Measurements from ENCODE around the gene HSD17B8. TPM values are rescaled to one million over a fixed set of nuclear protein-coding genes. Genes with fewer than 3 reads are reported as not detected.

Gene HSD17B8
- total RNA-seq, 1 experiment from 2014 or later = 79.7 TPM

GRCh38 chr6:33170176-33171015 is 34.1 kb upstream of the HSD17B8 start:
- in situ Hi-C loops (cut with HindIII; ENCODE audit: low pct_unique_long_range_greater_than_20kb, low sequenced_read_pairs) = no loop called here
- DNase-seq (ENCODE audit: low read depth) = no peak

GRCh38 chr6:33171016-33171879 is 33.2 kb upstream of the HSD17B8 start:
- in situ Hi-C loops (cut with HindIII; ENCODE audit: low pct_unique_long_range_greater_than_20kb, low sequenced_read_pairs) = no loop called here
- DNase-seq (ENCODE audit: low read depth) = no peak

DNA sequence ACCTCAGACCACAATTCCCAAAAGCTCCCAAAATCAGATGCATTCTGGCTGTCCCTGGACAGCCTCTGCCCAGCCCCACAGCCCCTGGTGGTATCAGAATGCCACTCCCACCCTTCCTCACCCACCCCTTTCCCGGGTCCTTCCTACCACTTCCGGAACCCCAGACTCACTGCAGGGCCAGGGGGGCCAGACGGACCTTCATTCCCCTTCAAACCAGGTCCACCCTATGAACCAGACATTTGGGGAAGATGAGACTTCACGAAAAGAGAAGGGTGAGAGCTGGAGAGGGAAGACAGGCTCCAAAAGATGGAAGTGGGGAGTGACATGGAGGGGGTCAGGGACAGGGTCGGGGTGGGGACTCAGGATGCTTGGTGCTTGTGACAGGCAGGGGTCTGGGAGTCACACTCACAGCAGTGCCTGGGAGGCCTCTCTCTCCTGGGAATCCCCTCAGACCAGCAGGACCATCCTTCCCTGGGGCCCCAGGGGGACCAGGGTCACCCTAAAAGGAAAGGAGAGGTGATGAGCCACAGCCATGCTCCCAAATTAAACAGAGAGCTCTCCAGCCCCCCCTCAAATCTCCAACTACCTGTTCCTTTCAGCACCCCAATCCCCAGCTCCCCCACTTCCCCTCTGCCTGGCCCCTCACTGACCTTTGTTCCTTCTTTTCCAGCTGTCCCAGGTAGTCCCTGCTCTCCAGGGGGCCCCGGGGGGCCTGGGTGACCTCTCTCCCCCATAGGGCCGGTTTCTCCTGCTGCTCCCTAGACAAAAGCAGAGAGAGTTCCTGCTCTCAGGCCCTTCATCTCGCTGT is 32.4 kb upstream of the HSD17B8 start:
- in situ Hi-C loops (cut with HindIII; ENCODE audit: low pct_unique_long_range_greater_than_20kb, low sequenced_read_pairs) = no loop called here
- DNase-seq (ENCODE audit: low read depth) = no peak

DNA sequence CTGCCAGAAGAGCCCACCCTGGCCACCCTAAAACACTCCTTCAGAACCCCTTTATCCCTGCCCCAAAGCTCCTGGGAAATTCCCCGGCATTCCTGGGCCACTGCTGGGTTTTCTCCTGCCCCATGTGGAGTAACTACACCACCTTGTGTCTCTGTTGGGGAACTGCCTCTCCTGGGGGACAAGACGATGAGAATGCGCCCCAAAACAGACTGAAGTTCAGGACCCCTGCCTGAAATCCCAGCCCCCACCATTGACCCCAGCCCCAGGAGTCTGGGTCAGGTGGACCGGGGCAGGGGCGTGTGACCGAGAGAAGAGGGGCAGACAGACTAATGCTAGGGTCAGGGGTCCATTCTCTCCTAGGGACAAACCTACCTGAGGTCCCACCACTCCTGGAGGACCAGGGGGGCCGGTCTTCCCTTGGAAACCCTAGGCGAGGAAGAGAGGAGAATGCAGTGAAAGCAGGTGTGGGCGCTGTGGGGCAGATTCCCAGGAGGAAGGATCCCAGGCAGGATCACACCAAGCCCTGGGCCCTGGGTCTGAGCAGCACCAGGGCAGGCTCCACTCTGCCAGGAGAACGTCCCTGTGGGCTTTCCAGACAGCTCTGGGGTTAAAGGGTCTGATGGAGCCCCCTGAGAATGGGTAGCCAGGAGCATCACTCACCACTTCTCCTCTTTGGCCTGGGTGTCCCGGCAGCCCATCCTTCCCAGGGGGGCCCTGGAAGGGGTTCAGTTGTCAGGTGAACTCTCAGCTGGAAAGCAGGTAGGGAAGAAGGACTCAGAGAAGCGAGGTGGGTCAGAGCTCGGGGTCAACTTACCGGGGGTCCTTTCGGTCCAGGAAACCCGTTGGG is 31.5 kb upstream of the HSD17B8 start:
- in situ Hi-C loops (cut with HindIII; ENCODE audit: low pct_unique_long_range_greater_than_20kb, low sequenced_read_pairs) = no loop called here
- DNase-seq (ENCODE audit: low read depth) = no peak

DNA sequence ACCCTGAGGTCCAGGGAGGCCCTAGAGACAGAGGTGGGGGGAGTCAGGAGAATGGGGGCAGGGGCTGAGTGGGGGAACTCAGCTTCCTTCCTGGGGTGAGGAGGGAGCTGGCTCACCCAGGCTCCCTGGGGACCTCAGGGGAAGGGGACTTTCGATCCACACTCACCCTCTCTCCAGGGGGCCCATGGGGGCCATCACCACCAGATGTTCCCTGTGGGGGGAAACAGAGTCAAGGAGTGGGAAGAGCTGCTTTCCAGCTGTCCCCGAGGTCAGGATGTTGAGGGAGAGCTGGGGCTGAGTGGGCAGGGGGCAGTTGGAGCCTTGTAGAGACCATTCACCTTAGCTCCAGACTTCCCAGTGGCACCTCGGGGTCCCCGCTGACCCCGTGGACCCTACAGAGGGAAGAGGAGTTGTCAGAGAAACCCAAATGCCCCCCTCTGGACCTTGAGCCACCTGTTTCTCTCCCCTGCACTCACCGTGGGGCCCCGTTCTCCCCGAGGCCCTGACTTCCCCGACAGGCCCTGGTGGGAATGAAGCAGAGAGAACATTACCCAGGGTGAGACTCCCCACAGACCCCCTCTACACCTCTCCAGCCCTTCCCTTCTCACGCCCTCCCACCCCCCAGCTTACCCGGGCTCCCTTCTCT is 30.8 kb upstream of the HSD17B8 start:
- in situ Hi-C loops (cut with HindIII; ENCODE audit: low pct_unique_long_range_greater_than_20kb, low sequenced_read_pairs) = no loop called here
- DNase-seq (ENCODE audit: low read depth) = no peak

DNA sequence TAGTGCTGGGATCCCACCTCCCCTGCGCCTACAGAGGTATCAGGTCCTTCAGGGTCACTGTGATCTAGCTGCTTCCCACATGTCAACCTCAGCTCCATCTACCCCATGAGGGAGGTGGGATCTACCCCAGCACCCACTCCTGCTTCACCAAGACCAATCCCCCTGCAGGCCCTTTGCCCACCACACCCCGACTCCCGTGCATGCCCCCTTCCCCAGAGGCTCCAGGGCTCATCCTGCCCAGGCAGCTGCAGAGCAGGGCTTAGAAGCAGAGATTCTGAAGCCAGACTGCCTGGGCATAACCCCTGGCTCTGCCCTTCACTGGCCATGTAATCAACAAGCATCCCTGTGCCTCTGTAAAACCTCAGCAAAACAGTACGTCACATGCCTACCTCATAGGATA is 29.7 kb upstream of the HSD17B8 start:
- in situ Hi-C loops (cut with HindIII; ENCODE audit: low pct_unique_long_range_greater_than_20kb, low sequenced_read_pairs) = no loop called here
- DNase-seq (ENCODE audit: low read depth) = no peak

GRCh38 chr6:33175436-33176069 is 28.9 kb upstream of the HSD17B8 start:
- in situ Hi-C loops (cut with HindIII; ENCODE audit: low pct_unique_long_range_greater_than_20kb, low sequenced_read_pairs) = no loop called here
- DNase-seq (ENCODE audit: low read depth) = no peak

DNA sequence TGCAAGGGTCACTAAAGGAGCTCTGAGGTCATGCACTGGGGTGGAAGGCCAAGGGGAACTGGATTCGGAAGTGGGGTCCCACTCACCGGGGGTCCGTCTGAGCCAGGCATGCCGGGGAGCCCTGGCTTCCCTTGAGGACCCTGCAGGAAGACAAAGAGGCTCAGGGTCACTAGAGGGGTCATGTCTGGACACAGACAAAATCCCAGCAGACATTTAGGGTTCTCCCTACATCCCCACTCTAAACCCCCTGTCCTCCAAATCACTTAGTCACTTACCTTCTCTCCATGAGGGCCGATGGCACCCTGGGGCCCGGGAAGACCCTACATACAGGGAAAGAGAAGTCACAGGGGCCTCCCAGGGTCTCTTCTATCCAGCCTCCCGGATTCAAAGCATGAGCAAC is 27.5 kb upstream of the HSD17B8 start:
- in situ Hi-C loops (cut with HindIII; ENCODE audit: low pct_unique_long_range_greater_than_20kb, low sequenced_read_pairs) = no loop called here
- DNase-seq (ENCODE audit: low read depth) = no peak

DNA sequence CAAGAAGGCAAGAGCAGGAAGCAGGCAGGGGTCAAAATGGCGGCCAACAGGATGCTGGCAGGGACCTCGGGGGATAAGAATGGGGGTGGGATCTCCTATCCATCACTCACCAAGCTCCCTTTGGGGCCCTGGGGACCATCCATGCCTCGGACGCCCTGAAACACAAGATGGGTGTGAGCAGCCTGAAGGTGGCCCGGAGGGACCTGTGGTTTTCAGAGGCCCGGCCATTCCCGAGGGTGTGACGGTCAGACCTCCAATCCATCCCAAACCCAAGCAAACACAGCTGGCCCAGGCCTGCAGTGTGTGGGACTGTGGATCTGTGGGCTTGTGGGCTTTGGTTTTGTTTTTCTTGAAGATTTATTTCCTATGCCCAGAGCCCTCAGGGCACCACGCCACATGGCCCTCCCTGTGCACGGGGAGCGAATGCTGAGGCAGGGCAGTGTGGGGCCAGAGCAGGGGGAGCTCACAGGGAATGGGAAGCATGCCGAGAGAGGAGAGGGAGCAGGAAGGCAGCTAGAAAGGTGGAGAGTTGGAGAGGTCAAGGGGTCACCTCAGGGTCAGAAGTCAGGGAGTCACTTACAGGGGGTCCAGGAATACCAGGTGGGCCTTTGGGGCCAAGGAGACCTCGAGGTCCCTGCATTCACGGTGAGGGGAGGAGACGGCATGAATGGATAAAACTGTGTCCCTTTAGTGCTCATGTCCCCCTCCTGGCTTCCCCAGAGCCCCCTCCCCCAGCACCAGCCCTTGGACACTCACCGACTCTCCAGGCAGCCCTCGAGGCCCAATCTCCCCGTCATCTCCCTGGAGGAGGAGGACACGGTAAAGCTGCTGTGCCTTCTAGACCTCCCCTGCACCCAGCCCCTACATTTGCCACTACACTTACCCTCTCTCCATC is 26.7 kb upstream of the HSD17B8 start:
- in situ Hi-C loops (cut with HindIII; ENCODE audit: low pct_unique_long_range_greater_than_20kb, low sequenced_read_pairs) = no loop called here
- DNase-seq (ENCODE audit: low read depth) = no peak

DNA sequence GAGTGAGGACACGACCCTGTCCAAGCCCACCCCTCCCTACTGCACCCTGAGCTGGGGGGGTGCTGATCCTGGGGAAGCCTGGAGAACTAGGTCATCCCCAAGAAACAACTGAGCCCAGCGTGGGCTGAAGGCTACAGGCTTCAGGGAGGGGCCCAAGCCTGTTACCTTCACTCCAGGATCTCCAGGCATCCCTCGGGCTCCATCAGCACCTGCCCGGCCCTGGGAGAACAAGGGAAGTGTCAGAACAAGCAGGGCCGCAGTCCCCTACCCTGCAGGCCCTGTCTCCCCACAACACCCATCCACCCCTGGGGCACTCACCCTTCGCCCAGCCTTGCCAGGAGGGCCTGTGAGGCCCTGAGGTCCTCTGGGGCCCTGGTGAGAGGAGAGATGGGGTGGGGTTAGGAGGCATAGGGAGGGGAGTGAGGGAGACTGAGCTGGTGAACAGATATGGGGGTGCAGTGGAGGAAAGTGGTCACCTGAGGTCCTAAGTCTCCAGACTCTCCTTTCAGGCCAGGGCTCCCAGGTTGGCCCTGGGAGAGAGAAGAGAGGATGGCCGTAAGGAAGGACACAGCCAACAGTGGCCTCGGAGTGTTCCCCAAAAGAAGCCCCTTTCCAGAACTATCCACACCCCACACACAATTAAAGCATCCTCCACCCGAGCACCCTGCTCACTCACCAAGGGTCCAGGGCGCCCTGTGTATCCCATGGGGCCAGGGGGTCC is 25.5 kb upstream of the HSD17B8 start:
- DNase-seq (ENCODE audit: low read depth) = no peak
- in situ Hi-C loops (cut with HindIII; ENCODE audit: low pct_unique_long_range_greater_than_20kb, low sequenced_read_pairs) = no loop called here

- no peak for DNase-seq (ENCODE audit: low read depth)
- in situ Hi-C loops (cut with HindIII; ENCODE audit: low pct_unique_long_range_greater_than_20kb, low sequenced_read_pairs) = no loop called here
Observed at GRCh38 chr6:33181141-33181540, 23.3 kb upstream of the HSD17B8 start.

GRCh38 chr6:33183071-33183683 is 21.3 kb upstream of the HSD17B8 start:
- in situ Hi-C loops (cut with HindIII; ENCODE audit: low pct_unique_long_range_greater_than_20kb, low sequenced_read_pairs) = no loop called here

DNA sequence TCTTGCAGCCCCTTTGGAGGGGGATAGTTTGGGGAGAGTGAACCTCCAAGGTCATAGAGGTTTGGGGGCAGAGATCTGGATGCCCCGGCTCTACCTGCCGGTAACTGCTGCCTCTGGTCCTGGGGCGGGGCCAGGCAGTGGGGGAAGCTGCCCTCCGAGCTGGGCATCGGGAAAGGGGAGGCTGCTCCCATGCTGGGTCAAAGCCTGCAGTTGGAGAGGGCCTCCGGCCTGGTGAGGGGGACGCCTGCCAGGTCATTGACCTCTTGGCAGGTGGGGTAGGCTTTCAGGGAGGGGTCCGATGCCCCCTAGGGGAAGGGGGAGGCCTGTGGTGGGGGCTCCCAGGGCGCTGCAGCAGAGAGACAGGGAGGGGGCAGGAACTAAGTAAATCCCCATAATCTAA is 19.3 kb upstream of the HSD17B8 start:
- in situ Hi-C loops (cut with HindIII; ENCODE audit: low pct_unique_long_range_greater_than_20kb, low sequenced_read_pairs) = no loop called here
- no peak for DNase-seq (ENCODE audit: low read depth)

More at GRCh38 chr6:33183071-33183683, 21.3 kb upstream of the HSD17B8 start:
- no peak for DNase-seq (ENCODE audit: low read depth)

DNA sequence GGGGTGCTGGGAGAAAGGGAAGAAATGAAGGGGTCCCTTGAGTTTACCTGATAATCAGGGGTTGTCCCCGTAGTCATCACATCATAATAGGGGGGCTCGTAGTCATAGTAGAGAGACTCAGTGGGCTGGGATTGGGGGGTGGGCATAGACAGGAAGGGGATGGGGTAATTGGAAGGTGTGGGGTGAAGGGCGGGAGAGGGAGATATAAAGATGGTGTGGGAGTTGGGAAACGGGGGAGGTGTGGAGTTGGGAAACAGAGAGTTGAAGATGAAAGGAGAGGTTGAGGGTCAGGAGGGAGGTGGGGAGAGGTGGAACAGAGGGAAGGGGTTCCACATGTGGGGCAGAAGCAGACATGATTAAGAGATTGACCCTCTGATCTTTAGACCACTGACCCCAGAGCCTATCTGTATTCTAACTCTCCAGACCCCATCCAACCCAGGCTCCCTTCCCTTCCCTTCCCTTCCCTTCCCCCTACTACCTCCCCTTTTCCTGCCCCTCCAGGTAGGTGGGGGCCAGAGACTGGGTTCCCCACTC is 18.7 kb upstream of the HSD17B8 start:
- in situ Hi-C loops (cut with HindIII; ENCODE audit: low pct_unique_long_range_greater_than_20kb, low sequenced_read_pairs) = no loop called here
- no peak for DNase-seq (ENCODE audit: low read depth)

DNA sequence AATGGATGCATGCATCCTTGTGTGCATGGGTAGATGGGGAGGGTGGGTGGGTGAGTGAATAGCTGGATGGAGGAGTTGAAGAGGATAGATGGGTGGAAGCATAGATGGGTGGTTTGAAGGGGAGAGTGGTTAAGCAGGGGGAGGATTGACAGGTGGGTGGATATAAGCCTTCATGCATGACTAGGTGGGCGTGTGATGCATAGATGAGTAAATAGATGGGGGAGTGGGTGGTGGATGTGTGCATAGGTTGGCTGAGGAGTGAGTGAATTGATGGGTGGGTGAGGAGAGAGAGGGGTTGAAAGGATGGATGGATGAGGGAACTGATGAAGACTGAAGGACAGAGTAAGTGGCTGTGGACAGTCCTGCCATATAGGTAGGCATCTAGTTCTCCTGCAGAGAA is 16.6 kb upstream of the HSD17B8 start:
- in situ Hi-C loops (cut with HindIII; ENCODE audit: low pct_unique_long_range_greater_than_20kb, low sequenced_read_pairs) = no loop called here
- no peak for DNase-seq (ENCODE audit: low read depth)
